ENCODE measurements around the gene PPP1R11.

Gene PPP1R11

GRCh38 chr6:30071081-30071818, 4.3 kb downstream of the PPP1R11 start:
- no peak for TF ChIP-seq CTCF (IDR thresholded peaks at IDR 0.05; ENCODE audit: insufficient read depth, low read depth, low read length, missing control alignments)
- H3K4me3 ChIP-seq (ENCODE audit: low read length) = no peak overlapping the region
- no peak for DNase-seq (ENCODE audit: low read depth)

GRCh38 chr6:30071858-30072257, 4.9 kb downstream of the PPP1R11 start:
- TF ChIP-seq CTCF (IDR thresholded peaks at IDR 0.05; ENCODE audit: insufficient read depth, low read depth, low read length, missing control alignments) = no peak
- no peak for DNase-seq (ENCODE audit: low read depth)
- H3K4me3 ChIP-seq (ENCODE audit: low read length) = no peak overlapping the region

- H3K4me3 ChIP-seq (ENCODE audit: low read length) = peak overlapping the region; percentile 88
- no peak for DNase-seq (ENCODE audit: low read depth)
- no peak for TF ChIP-seq CTCF (IDR thresholded peaks at IDR 0.05; ENCODE audit: insufficient read depth, low read depth, low read length, missing control alignments)
Observed at GRCh38 chr6:30073489-30074235, 6.7 kb downstream of the PPP1R11 start.

- no peak for TF ChIP-seq CTCF (IDR thresholded peaks at IDR 0.05; ENCODE audit: insufficient read depth, low read depth, low read length, missing control alignments)
- H3K4me3 ChIP-seq (ENCODE audit: low read length) = peak overlapping the region; percentile 88
- peak; percentile 31 for DNase-seq (ENCODE audit: low read depth)
Observed at GRCh38 chr6:30074331-30075093, 7.5 kb downstream of the PPP1R11 start.

DNA sequence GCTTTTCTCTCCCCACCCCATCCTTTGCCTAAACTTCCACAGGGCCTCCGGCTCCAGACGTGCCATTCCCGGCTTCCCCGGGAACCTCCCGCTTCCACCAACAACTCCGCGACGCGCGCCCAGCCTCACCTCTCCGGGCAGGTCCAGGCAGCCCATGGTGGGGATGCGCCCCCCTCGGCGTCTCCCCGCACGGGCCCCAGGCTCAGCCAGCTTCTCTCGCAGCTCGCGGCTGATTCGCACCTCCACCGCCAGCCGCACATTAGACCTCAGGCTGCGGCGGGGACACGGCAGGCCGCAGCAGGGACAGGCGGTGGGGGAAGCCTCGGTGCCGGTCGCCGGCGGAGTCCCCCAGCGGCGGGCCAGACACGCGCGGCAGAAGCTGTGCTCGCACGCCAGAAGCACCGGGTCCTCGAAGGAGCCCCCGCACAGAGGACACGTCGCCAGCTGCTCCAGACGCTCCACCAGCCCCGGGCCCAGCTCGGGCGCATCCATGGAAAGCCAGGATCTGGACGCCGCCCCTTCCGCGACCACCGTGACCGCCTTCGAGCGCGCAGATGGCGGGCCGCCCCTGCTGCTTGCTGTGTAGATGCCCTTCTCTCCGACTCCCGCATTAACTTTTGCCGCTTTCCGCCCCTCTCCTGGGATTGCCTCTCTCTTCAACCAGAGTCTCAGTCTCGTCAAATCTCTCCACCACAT, 8.2 kb downstream of the PPP1R11 start, which contains the start of gene RNF39:
RNF39 (minus strand) TSS at position 676 of the 696 bp plus-strand sequence; CDS start at position 492, 184 bp downstream.
- H3K4me3 ChIP-seq (ENCODE audit: low read length) = peak within 1 kb of the TSS; percentile 88
- no peak for TF ChIP-seq CTCF (IDR thresholded peaks at IDR 0.05; ENCODE audit: insufficient read depth, low read depth, low read length, missing control alignments)
- DNase-seq (ENCODE audit: low read depth) = no peak
